Measurements from ENCODE around the gene IL4. TPM values are rescaled to one million over a fixed set of nuclear protein-coding genes. Genes with fewer than 3 reads are reported as not detected.

Gene IL4
- total and polyA plus RNA-seq, 2 of the 13 experiments (the other 11 are each of a cell fraction or from before 2014, with no cell fraction given), result not detected

DNA sequence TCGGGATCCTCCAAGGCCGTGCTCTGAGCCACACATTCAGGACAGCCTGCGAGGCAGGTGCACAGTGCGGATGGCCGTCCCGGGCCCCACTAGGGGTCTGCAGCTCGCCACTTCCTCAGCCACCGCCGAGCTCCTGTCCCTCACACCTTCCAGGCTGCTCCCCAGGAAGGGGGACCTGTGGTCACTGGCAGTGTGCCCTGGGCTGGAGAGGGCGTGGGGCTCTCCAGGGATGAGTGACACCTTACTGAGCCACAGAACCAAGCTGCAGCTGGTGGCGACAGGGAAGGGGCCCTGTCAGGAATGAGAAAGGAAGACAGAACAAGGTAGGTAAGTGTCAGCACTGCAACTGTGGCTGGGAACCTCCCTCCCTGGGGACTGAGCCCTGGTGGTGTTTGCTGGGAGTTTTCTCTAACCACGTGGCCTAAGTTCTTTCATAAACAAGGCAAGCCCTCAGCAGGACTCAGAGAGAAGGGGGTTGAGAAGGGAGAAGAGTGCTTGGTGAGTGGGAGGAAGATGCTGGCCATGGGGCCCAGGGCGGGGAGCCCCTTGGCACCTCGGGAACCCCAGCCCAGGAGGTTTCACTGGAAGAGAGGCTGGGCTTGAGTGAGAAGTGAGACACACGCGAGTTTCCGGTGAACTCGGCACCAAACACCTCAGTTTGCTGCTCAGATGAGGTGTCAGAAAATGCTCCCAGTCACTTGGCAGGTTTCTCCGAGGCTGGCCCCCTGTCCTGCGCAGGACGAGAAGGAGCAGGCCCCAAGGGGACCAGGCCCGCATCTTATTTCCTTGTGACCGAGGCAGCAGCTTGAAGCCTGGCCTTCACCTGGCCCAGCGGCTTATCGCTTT is 10.6 kb upstream of the IL4 start (continued):
- TF ChIP-seq, protein P1, sequence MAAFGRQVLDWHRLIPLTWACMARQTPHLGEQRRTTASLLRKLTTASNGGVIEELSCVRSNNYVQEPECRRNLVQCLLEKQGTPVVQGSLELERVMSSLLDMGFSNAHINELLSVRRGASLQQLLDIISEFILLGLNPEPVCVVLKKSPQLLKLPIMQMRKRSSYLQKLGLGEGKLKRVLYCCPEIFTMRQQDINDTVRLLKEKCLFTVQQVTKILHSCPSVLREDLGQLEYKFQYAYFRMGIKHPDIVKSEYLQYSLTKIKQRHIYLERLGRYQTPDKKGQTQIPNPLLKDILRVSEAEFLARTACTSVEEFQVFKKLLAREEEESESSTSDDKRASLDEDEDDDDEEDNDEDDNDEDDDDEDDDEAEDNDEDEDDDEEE (CRISPR knock-in tag; IDR thresholded peaks at IDR 0.05), result peak; percentile 56; the same call in 1 of the 2 replicates
- TF ChIP-seq TBX2 (CRISPR knock-in tag; IDR thresholded peaks at IDR 0.05; ENCODE audit: borderline replicate concordance), result 0 out of 2 replicates have a peak, but pooled peaks have one; percentile 30
- peak; percentile 53; the same call in 1 of the 2 replicates for TF ChIP-seq ZNF143 (CRISPR knock-in tag; IDR thresholded peaks at IDR 0.05)
- TF ChIP-seq, protein P2, sequence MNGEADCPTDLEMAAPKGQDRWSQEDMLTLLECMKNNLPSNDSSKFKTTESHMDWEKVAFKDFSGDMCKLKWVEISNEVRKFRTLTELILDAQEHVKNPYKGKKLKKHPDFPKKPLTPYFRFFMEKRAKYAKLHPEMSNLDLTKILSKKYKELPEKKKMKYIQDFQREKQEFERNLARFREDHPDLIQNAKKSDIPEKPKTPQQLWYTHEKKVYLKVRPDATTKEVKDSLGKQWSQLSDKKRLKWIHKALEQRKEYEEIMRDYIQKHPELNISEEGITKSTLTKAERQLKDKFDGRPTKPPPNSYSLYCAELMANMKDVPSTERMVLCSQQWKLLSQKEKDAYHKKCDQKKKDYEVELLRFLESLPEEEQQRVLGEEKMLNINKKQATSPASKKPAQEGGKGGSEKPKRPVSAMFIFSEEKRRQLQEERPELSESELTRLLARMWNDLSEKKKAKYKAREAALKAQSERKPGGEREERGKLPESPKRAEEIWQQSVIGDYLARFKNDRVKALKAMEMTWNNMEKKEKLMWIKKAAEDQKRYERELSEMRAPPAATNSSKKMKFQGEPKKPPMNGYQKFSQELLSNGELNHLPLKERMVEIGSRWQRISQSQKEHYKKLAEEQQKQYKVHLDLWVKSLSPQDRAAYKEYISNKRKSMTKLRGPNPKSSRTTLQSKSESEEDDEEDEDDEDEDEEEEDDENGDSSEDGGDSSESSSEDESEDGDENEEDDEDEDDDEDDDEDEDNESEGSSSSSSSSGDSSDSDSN (CRISPR knock-in tag; IDR thresholded peaks at IDR 0.05), result peak; percentile 29; the same call in 1 of the 2 replicates
- 0 out of 2 replicates have a peak, but pooled peaks have one; percentile 21 for TF ChIP-seq SP2 (CRISPR knock-in tag; IDR thresholded peaks at IDR 0.05)
- peak; percentile 78; the same call in 1 of the 2 replicates for TF ChIP-seq FOXK2 (IDR thresholded peaks at IDR 0.05)
- peak; percentile 77; the same call in 1 of the 2 replicates for TF ChIP-seq FOXK1 (CRISPR knock-in tag; IDR thresholded peaks at IDR 0.05; ENCODE audit: borderline replicate concordance, low read depth)
- TF ChIP-seq, protein P3, sequence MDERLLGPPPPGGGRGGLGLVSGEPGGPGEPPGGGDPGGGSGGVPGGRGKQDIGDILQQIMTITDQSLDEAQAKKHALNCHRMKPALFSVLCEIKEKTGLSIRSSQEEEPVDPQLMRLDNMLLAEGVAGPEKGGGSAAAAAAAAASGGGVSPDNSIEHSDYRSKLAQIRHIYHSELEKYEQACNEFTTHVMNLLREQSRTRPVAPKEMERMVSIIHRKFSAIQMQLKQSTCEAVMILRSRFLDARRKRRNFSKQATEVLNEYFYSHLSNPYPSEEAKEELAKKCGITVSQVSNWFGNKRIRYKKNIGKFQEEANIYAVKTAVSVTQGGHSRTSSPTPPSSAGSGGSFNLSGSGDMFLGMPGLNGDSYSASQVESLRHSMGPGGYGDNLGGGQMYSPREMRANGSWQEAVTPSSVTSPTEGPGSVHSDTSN (CRISPR knock-in tag; IDR thresholded peaks at IDR 0.05), result peak; percentile 52; the same call in 1 of the 2 replicates
- TF ChIP-seq SALL1 (CRISPR knock-in tag; IDR thresholded peaks at IDR 0.05), result 0 out of 2 replicates have a peak, but pooled peaks have one; percentile 14
- 0 out of 2 replicates have a peak, but pooled peaks have one; percentile 33 for TF ChIP-seq ZNF468 (CRISPR knock-in tag; IDR thresholded peaks at IDR 0.05)
- 0 out of 2 replicates have a peak, but pooled peaks have one; percentile 15 for TF ChIP-seq ZNF263 (CRISPR knock-in tag; IDR thresholded peaks at IDR 0.05)
- TF ChIP-seq ZSCAN21 (CRISPR knock-in tag; IDR thresholded peaks at IDR 0.05; ENCODE audit: borderline replicate concordance), result 0 out of 2 replicates have a peak, but pooled peaks have one; percentile 33
- no peak for TF ChIP-seq ZNF12 (CRISPR knock-in tag; IDR thresholded peaks at IDR 0.05)
- TF ChIP-seq ZFP36L1 (CRISPR knock-in tag; IDR thresholded peaks at IDR 0.05), result no peak
- TF ChIP-seq ZFP36L2 (CRISPR knock-in tag; IDR thresholded peaks at IDR 0.05), result no peak
- 0 out of 2 replicates have a peak, but pooled peaks have one; percentile 44 for TF ChIP-seq PHF20 (CRISPR knock-in tag; IDR thresholded peaks at IDR 0.05)
- TF ChIP-seq, protein P4, sequence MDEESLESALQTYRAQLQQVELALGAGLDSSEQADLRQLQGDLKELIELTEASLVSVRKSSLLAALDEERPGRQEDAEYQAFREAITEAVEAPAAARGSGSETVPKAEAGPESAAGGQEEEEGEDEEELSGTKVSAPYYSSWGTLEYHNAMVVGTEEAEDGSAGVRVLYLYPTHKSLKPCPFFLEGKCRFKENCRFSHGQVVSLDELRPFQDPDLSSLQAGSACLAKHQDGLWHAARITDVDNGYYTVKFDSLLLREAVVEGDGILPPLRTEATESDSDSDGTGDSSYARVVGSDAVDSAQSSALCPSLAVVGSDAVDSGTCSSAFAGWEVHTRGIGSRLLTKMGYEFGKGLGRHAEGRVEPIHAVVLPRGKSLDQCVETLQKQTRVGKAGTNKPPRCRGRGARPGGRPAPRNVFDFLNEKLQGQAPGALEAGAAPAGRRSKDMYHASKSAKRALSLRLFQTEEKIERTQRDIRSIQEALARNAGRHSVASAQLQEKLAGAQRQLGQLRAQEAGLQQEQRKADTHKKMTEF (CRISPR knock-in tag; IDR thresholded peaks at IDR 0.05), result no peak
- TF ChIP-seq TRIM24 (CRISPR knock-in tag; IDR thresholded peaks at IDR 0.05), result no peak
- TF ChIP-seq ZNF251 (CRISPR knock-in tag; IDR thresholded peaks at IDR 0.05), result no peak
- TF ChIP-seq SRSF1 (optimal IDR thresholded peaks at IDR 0.05; ENCODE audit: low read depth, low read length), result no peak
- TF ChIP-seq SAP130 (CRISPR knock-in tag; IDR thresholded peaks at IDR 0.05; ENCODE audit: low read depth), result peak; percentile 65
- TF ChIP-seq, protein P5, sequence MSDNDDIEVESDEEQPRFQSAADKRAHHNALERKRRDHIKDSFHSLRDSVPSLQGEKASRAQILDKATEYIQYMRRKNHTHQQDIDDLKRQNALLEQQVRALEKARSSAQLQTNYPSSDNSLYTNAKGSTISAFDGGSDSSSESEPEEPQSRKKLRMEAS (IDR thresholded peaks at IDR 0.05), result peak; percentile 47; the same call in 1 of the 2 replicates

Measured in HepG2 (cell line).